ENCODE measurements around the gene ZFP90.

DNA sequence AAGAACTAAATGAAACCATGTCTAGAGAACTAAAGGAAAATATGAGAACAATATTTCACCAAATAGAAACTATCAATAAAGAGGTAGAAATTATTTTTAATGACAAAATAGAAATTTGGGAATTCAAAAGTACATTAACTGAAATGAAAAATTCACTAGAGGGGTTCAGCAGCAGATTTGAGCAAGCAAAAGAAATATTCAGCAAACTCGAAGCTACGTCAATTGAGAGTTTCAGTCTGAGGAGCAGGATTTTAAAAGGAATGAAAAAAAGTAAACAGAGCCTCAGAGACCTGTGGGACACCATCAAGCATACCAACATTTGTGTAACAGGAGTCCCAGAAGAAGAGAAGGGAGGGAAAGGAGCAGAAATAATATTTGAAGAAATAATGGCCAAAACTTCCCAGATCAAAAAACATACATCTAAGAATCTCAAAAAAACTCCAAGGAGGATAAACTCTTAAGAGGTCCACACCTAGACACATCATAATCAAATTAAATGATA lies 38.3 kb downstream of the ZFP90 start:
- no peak for TF ChIP-seq POLR2A (IDR thresholded peaks at IDR 0.05)
- TF ChIP-seq, protein P1, sequence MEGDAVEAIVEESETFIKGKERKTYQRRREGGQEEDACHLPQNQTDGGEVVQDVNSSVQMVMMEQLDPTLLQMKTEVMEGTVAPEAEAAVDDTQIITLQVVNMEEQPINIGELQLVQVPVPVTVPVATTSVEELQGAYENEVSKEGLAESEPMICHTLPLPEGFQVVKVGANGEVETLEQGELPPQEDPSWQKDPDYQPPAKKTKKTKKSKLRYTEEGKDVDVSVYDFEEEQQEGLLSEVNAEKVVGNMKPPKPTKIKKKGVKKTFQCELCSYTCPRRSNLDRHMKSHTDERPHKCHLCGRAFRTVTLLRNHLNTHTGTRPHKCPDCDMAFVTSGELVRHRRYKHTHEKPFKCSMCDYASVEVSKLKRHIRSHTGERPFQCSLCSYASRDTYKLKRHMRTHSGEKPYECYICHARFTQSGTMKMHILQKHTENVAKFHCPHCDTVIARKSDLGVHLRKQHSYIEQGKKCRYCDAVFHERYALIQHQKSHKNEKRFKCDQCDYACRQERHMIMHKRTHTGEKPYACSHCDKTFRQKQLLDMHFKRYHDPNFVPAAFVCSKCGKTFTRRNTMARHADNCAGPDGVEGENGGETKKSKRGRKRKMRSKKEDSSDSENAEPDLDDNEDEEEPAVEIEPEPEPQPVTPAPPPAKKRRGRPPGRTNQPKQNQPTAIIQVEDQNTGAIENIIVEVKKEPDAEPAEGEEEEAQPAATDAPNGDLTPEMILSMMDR (IDR thresholded peaks at IDR 0.05 in 4 of 5, conservative IDR thresholded peaks at IDR 0.05 in 1 of 5), result no peak

Measured in gastrocnemius medialis (tissue), 4 donors.